HepG2 (cell line): ENCODE results near the gene GPT2. TPM values are rescaled to one million over a fixed set of nuclear protein-coding genes. Genes with fewer than 3 reads are reported as not detected.

Source experiments
- BRCA1 ChIP-seq: sonication (generic); formaldehyde crosslinking; IDR thresholded peaks from 2 replicates; pipeline ENCODE4 v1.4.0; 2020; ENCODE audit warnings: missing genetic modification reagents
- E2F5 ChIP-seq: sonication (generic); formaldehyde crosslinking; conservative IDR thresholded peaks from 2 replicates; pipeline ENCODE4 v1.4.0; 2020; ENCODE audit warnings: missing genetic modification reagents
- GATAD1 ChIP-seq: IDR thresholded peaks from 2 replicates; pipeline ENCODE4 v1.6.1; 2016; ENCODE audit warnings: missing genetic modification reagents, missing compliant biosample characterization
- GFI1 ChIP-seq: sonication (generic); formaldehyde crosslinking; IDR thresholded peaks from 2 replicates; pipeline ENCODE4 v1.5.0; 2020; ENCODE audit warnings: missing genetic modification reagents, mild to moderate bottlenecking, borderline replicate concordance
- HDAC2 ChIP-seq: sonication (generic); formaldehyde crosslinking; IDR thresholded peaks from 2 replicates; pipeline ENCODE4 v1.4.0; 2020; ENCODE audit warnings: missing genetic modification reagents
- JUN ChIP-seq: sonication (generic); formaldehyde crosslinking; IDR thresholded peaks from 2 replicates; pipeline ENCODE4 v1.4.0; 2020; ENCODE audit warnings: mild to moderate bottlenecking, missing genetic modification reagents
- NCOA2 ChIP-seq: sonication (generic); formaldehyde crosslinking; IDR thresholded peaks from 2 replicates; pipeline ENCODE4 v1.8.0; 2022; ENCODE audit warnings: inconsistent platforms
- NFIB ChIP-seq: sonication (generic); formaldehyde crosslinking; IDR thresholded peaks from 2 replicates; pipeline ENCODE4 v1.9.0; 2021; ENCODE audit warnings: missing genetic modification reagents, mild to moderate bottlenecking, borderline replicate concordance
- POLR2AphosphoS2 ChIP-seq: IDR thresholded peaks from 2 replicates; pipeline ENCODE4 v1.6.1; 2011; ENCODE audit warnings: low read depth, low read length, improper control_type of control experiment
- RCOR2 ChIP-seq: IDR thresholded peaks from 2 replicates; pipeline ENCODE4 v1.6.1; 2016; ENCODE audit warnings: missing biosample characterization, missing genetic modification reagents
- SALL1 ChIP-seq: sonication (generic); formaldehyde crosslinking; IDR thresholded peaks from 2 replicates; pipeline ENCODE4 v1.8.0; 2022; ENCODE audit warnings: mild to moderate bottlenecking, missing genetic modification reagents
- SIN3A ChIP-seq: IDR thresholded peaks from 2 replicates; pipeline ENCODE4 v1.6.1; 2011; ENCODE audit warnings: low read depth, mild to moderate bottlenecking, control low read depth, low read length, borderline replicate concordance
- TFDP1 ChIP-seq: IDR thresholded peaks from 2 replicates; pipeline ENCODE4 v1.6.1; 2016; ENCODE audit warnings: missing compliant biosample characterization, missing genetic modification reagents, borderline replicate concordance
- THAP7 ChIP-seq: sonication (generic); formaldehyde crosslinking; IDR thresholded peaks from 2 replicates; pipeline ENCODE4 v1.8.1; 2023; ENCODE audit warnings: mild to moderate bottlenecking, missing genetic modification reagents
- TIGD3 ChIP-seq: sonication (generic); formaldehyde crosslinking; IDR thresholded peaks from 2 replicates; pipeline ENCODE4 v1.5.1; 2020; ENCODE audit warnings: mild to moderate bottlenecking, missing genetic modification reagents, borderline replicate concordance
- TRAFD1 ChIP-seq: sonication (generic); formaldehyde crosslinking; IDR thresholded peaks from 2 replicates; pipeline ENCODE4 v1.5.1; 2020; ENCODE audit warnings: missing genetic modification reagents, mild to moderate bottlenecking, borderline replicate concordance
- UBTF ChIP-seq: sonication (generic); formaldehyde crosslinking; IDR thresholded peaks from 2 replicates; pipeline ENCODE4 v1.4.0; 2020; ENCODE audit warnings: mild to moderate bottlenecking, missing genetic modification reagents
- YEATS2 ChIP-seq: sonication (generic); formaldehyde crosslinking; IDR thresholded peaks from 2 replicates; pipeline ENCODE4 v1.4.0; 2020; ENCODE audit warnings: missing genetic modification reagents, borderline replicate concordance
- ZFP90 ChIP-seq: sonication (generic); formaldehyde crosslinking; IDR thresholded peaks from 2 replicates; pipeline ENCODE4 v1.8.0; 2022; ENCODE audit warnings: missing genetic modification reagents, mild to moderate bottlenecking, inconsistent platforms, borderline replicate concordance
- ZNF17 ChIP-seq: sonication (generic); formaldehyde crosslinking; IDR thresholded peaks from 2 replicates; pipeline ENCODE4 v1.5.0; 2020; ENCODE audit warnings: mild to moderate bottlenecking, missing genetic modification reagents
- ZNF337 ChIP-seq: sonication (generic); formaldehyde crosslinking; IDR thresholded peaks from 2 replicates; pipeline ENCODE4 v1.5.1; 2020; ENCODE audit warnings: missing genetic modification reagents, low read depth, mild to moderate bottlenecking, borderline replicate concordance
- ZNF34 ChIP-seq: sonication (generic); formaldehyde crosslinking; IDR thresholded peaks from 2 replicates; pipeline ENCODE4 v1.4.0; 2020; ENCODE audit warnings: mild to moderate bottlenecking, missing genetic modification reagents, borderline replicate concordance
- ZNF644 ChIP-seq: IDR thresholded peaks from 2 replicates; pipeline ENCODE4 v1.6.1; 2016; ENCODE audit warnings: low read depth
- ZNF790 ChIP-seq: sonication (generic); formaldehyde crosslinking; IDR thresholded peaks from 2 replicates; pipeline ENCODE4 v1.8.0; 2022; ENCODE audit warnings: missing genetic modification reagents, mild to moderate bottlenecking, borderline replicate concordance
- polyA plus RNA-seq, 8 experiments: library from polyadenylated mRNA; depleted of rRNA in 3 of 8; stranded (reverse) in 7 of 8; unstranded in 1 of 8; fragments of >200 nt; fragmentation: Illumina TruSeq in 4 of 8; extraction: Trizol in 4 of 8; gene quantifications; 2 replicates each; pipeline versions ENCODE4 v1.2.1 to v1.2.3, GENCODE V29; 2011 to 2016; ENCODE audit warnings: low read depth in 4 of 8, missing spikeins in 1 of 8, mixed read lengths in 1 of 8; ENCODE audit not compliant: insufficient read depth in 1 of 8
- total RNA-seq, 5 experiments: library from RNA; depleted of rRNA; stranded (reverse); fragments of >200 nt; fragmentation: Illumina TruSeq; extraction: Trizol; gene quantifications; 2 replicates each; pipeline ENCODE4 v1.2.3, GENCODE V29; 2016; ENCODE audit warnings: low read depth in 1 of 5

The GPT2 gene
- total and polyA plus RNA-seq, 2 of the 13 experiments (the other 11 are each of a cell fraction or from before 2014, with no cell fraction given): 138 to 267 TPM

GRCh38 chr16:46866286-46866685, 17.9 kb upstream of the GPT2 start (continued):
- TF ChIP-seq ZNF337 (CRISPR knock-in tag) (no peak), GFI1 (CRISPR knock-in tag) (no peak), ZNF34 (CRISPR knock-in tag) (no peak), NCOA2 (peak; percentile 37; the same call in 1 of the 2 replicates), NFIB (CRISPR knock-in tag) (no peak), TRAFD1 (no peak), SALL1 (CRISPR knock-in tag) (peak; percentile 62), THAP7 (CRISPR knock-in tag) (no peak), RCOR2 (peak; percentile 51; the same call in 1 of the 2 replicates), GATAD1 (no peak), YEATS2 (CRISPR knock-in tag) (no peak), ZNF17 (CRISPR knock-in tag) (no peak), ZNF644 (CRISPR knock-in tag) (peak; percentile 85), BRCA1 (CRISPR knock-in tag) (no peak), POLR2AphosphoS2 (no peak), UBTF (CRISPR knock-in tag) (no peak), ZFP90 (CRISPR knock-in tag) (no peak), HDAC2 (CRISPR knock-in tag) (no peak), TFDP1 (CRISPR knock-in tag) (no peak), E2F5 (no peak), TIGD3 (no peak), SIN3A (no peak), JUN (CRISPR knock-in tag) (0 out of 2 replicates have a peak, but pooled peaks have one; percentile 22), ZNF790 (CRISPR knock-in tag) (no peak)
